Lower leg skin (tissue), 4 donors: ENCODE measurements around the gene POFUT1. TPM values are rescaled to one million over a fixed set of nuclear protein-coding genes. Genes with fewer than 3 reads are reported as not detected.

Experiments
- DNase-seq, 2 donors: peaks; one replicate each; pipeline ENCODE4 v3.0.0-alpha.2; 2019; ENCODE audit warnings: low spot score in 2 of 2
- H3K4me3 ChIP-seq: fragments of 200-600 bp; sonication (generic); 2 replicates; pipeline ENCODE4 v1.5.1; 2017; ENCODE audit warnings: mild to moderate bottlenecking, low read depth; ENCODE audit not compliant: poor library complexity, severe bottlenecking
- POLR2A ChIP-seq, 2 donors: fragments of 450-650 bp; IDR thresholded peaks; one replicate each; pipeline ENCODE4 v1.6.1; 2016 to 2017; ENCODE audit warnings: antibody characterized with exemption in 2 of 2, mild to moderate bottlenecking in 1 of 2, moderate library complexity in 1 of 2
- WGBS, 2 donors: methylation state at CpG; one replicate each; pipeline ENCODE4 v1.1.5; 2018; 5-methylcytosine and 5-hydroxymethylcytosine counted together
- intact Hi-C: fragments of 100-400 bp; cut with DNase I; formaldehyde crosslinking; loops from one replicate; pipeline ENCODE4 v1.15.0; 2023; ENCODE audit warnings: low total_unique reads
- total RNA-seq, 4 donors: library from RNA; depleted of rRNA; stranded (reverse); fragments of >200 nt; gene quantifications; one replicate each; pipeline ENCODE4 v1.1.0, GENCODE V29; 2016
- TF ChIP-seq, protein P1 (sequence below), 3 donors: fragments of 450-650 bp; IDR thresholded peaks; one replicate each; pipeline ENCODE4 v1.5.1; 2016; ENCODE audit warnings: antibody characterized with exemption in 3 of 3, mild to moderate bottlenecking in 3 of 3, moderate library complexity in 2 of 3

POFUT1 gene
- total RNA-seq, 4 donors from 2014 or later, result 15.6 to 29.7 (median 21.6) TPM

DNA sequence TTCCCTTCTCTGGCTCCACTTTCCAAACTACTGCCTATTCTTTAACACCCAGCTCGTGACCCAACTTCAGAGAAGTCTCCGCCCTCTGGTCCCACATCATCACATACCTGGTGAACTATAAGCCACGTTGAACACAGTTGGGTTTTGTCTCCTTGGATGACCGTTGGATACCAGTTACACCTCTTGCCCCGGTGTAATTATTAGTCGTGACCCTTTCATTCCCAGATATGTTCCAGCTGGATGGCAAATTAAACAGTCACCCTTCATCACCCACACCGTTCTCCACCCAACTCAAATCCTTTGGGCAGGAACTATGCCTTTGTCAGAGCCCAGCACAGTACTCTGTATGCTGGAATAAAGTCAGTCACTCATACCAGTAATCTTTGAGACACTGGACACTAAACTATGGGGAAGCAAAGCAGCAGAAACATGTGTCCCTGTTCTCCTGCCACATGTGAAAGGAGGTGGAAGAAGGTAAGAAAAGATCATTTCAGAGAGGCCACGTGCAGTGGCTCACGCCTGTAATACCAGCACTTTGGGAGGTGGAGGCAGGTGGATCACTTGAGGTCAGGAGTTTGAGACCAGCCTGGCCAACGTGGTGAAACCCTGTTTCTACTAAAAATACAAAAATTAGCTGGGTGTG lies 22.6 kb upstream of the POFUT1 start:
- no peak overlapping the region for H3K4me3 ChIP-seq
- intact Hi-C loops, result no loop called here
- no peak for TF ChIP-seq POLR2A (IDR thresholded peaks at IDR 0.05)
- TF ChIP-seq, protein P1, sequence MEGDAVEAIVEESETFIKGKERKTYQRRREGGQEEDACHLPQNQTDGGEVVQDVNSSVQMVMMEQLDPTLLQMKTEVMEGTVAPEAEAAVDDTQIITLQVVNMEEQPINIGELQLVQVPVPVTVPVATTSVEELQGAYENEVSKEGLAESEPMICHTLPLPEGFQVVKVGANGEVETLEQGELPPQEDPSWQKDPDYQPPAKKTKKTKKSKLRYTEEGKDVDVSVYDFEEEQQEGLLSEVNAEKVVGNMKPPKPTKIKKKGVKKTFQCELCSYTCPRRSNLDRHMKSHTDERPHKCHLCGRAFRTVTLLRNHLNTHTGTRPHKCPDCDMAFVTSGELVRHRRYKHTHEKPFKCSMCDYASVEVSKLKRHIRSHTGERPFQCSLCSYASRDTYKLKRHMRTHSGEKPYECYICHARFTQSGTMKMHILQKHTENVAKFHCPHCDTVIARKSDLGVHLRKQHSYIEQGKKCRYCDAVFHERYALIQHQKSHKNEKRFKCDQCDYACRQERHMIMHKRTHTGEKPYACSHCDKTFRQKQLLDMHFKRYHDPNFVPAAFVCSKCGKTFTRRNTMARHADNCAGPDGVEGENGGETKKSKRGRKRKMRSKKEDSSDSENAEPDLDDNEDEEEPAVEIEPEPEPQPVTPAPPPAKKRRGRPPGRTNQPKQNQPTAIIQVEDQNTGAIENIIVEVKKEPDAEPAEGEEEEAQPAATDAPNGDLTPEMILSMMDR (IDR thresholded peaks at IDR 0.05), result no peak
- 76 to 86% methylated on average over 10 of the region's 10 CpGs for WGBS, 2 donors
- DNase-seq, result no peak

DNA sequence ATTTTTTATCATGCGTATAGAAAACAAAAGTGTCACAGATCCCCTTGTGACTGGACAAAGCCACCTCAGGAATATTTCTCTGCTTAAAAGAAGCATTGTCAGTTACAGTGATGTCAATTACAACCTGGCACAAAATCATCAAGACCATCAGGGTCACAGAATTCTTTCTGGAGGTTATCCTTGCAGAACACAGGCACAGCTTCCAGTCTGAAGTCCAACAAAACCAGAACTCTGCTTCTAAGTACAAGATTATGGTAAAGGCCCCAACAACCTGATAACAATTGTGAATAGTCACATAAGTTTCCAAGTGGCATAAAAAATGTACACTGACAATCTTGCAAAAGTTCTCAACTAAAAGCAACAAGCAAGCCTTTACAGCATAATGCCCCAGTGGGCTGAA lies 21.2 kb upstream of the POFUT1 start:
- intact Hi-C loops, result no loop called here

DNA sequence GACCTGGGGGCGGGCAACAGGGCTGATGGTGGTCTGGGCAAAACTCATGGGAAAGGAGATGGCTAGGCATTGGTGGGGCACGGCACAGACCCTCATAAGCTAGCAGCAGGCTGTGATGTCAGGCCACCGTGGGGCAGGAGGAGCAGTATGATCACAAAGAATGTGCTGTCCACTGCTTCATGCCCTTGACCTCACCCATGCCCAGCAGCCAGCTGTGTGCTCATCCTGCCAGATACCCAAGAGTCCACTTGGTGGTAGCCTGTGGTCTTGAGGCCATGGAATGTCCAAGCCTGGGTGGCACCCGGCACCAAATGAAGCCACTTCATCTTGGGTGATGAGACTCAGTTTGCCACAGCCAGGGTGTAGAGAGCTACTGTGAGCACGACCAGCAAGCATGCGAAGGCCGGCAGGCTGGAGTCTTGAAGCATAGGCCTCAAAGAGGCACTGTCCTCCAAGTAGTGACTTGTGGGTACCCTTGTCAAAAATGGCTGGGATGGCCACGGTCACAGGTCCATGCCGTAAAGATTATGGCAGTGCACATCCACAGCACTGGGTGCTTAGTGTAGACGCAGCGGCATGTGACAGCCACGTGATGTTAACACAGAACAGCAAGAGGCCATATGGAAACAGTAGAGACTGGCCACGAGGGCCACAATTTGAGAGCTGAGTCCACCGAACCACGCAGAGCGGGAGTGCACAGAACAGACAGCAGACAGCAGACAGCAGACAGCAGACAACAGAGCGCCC lies 19.1 kb upstream of the POFUT1 start:
- intact Hi-C loops, result no loop called here
- DNase-seq, result no peak
- no peak overlapping the region for H3K4me3 ChIP-seq
- 96 to 97% methylated on average over 17 of the region's 17 CpGs for WGBS, 2 donors
- TF ChIP-seq, protein P1 (IDR thresholded peaks at IDR 0.05), result no peak
- no peak for TF ChIP-seq POLR2A (IDR thresholded peaks at IDR 0.05)

More for the DNA sequence above, 21.2 kb upstream of the POFUT1 start:
- WGBS, 2 donors, result 90 to 91% methylated on average over 1 of the region's 1 CpG
- no peak for DNase-seq
- H3K4me3 ChIP-seq, result no peak overlapping the region
- TF ChIP-seq, protein P1 (IDR thresholded peaks at IDR 0.05), result no peak
- TF ChIP-seq POLR2A (IDR thresholded peaks at IDR 0.05), result no peak

DNA sequence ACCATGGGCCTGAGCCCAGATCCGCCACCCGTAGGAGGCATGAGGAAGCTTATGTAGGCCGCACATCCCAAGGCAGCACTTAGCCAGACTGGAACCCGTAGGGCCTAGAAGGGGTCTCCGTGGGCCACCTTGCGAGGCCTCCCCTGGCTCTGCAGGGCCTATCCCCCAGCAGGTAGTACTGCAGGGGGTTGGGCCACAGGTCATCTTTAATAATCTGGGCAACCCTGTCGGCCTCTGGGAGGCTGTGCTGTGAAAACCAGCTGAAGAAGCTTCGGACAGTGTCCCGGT lies 18.6 kb upstream of the POFUT1 start:
- intact Hi-C loops, result no loop called here
- 91 to 95% methylated on average over 9 of the region's 9 CpGs for WGBS, 2 donors
- H3K4me3 ChIP-seq, result no peak overlapping the region
- no peak for TF ChIP-seq POLR2A (IDR thresholded peaks at IDR 0.05)
- TF ChIP-seq, protein P1 (IDR thresholded peaks at IDR 0.05), result no peak
- DNase-seq, result no peak

DNA sequence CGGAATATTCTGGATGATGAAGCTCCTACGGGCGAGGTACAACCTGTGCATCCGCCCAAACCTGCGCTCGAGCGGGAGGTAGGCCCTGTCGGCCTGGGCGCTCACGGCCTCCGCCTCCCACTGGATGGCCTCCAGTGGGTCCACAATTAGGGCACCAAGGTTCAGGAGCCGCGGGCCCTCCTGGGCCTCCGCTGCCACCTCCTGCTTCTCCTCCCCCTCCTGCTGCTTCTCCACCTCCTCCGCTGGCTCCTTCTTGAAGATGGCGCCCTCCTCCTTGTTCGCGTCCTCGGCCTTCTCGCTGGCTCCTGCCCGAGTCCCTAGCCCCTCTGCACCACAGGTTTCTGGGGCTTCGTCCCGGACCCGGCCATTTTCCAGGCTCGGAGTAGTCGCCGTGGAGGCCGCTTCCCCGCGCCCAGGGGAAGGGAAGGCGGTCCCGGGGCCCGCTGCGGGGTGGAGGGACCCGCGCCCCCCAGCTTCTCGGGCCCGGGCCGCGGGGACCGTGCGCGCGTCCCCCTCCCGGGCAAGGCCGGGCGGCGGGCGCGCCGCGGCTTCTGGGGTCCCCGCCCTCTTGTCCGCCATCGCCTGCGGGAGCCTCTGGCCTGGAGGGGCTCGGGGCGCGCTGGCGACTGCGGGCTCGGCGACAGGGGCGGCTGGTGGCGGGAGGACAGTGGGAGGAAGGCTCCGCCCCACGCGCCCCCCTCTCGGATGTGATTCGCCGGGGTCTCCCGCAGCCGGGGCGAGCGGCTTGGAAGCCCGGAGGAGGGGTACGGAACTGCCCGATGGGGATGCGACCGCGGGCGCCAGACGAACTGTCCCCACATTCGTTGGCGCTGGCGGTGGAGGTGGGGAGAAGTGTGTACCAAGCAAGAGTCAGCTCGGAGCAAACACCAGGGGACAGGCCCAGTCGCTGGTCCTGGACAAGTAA lies 17.7 kb upstream of the POFUT1 start:
- intact Hi-C loops, result loop anchor here (10.0 kb wide), 1 partner anchor 75 kb away; no protein-coding TSS in a partner anchor
- H3K4me3 ChIP-seq, result peak overlapping the region; percentile 49
- DNase-seq, result peak in 1 of 2 donors; percentile 88
- WGBS, 2 donors, result 5 to 8% methylated on average over 49 to 53 of the region's 88 CpGs
- no peak for TF ChIP-seq POLR2A (IDR thresholded peaks at IDR 0.05)
- TF ChIP-seq, protein P1 (IDR thresholded peaks at IDR 0.05), result no peak
